Smooth muscle cell (in vitro differentiated cells): ENCODE data around the gene YPEL1. TPM values are rescaled to one million over a fixed set of nuclear protein-coding genes. Genes with fewer than 3 reads are reported as not detected.
"Not testable (repeated sequence)": the region's sequence is repeated elsewhere in the genome, so short reads cannot be mapped to it uniquely, and the experiment has no call there.

Source experiments
- DNase-seq: peaks from one replicate; lab custom pipeline; 2025; ENCODE audit not compliant: unreplicated experiment; lab: John Stamatoyannopoulos, UW
- H2AFZ ChIP-seq: fragments of 200-600 bp; sonication (generic); 2 replicates; pipeline ENCODE4 v1.6.0; 2016; ENCODE audit warnings: antibody characterized with exemption, low read depth, mild to moderate bottlenecking
- H3F3A ChIP-seq: fragments of 200-600 bp; sonication (generic); 2 replicates; pipeline ENCODE4 v1.6.0; 2017; ENCODE audit warnings: antibody characterized with exemption, low read depth
- H3K27ac ChIP-seq: fragments of 200-600 bp; sonication (generic); 2 replicates; pipeline ENCODE4 v1.5.1; 2016; ENCODE audit warnings: low read depth, mild to moderate bottlenecking
- H3K27me3 ChIP-seq: fragments of 200-600 bp; sonication (generic); 2 replicates; pipeline ENCODE4 v1.6.1; 2016; ENCODE audit warnings: low read depth, mild to moderate bottlenecking
- H3K36me3 ChIP-seq: fragments of 200-600 bp; sonication (generic); 2 replicates; pipeline ENCODE4 v1.5.1; 2016; ENCODE audit warnings: low read depth
- H3K4me1 ChIP-seq: fragments of 200-600 bp; sonication (generic); 2 replicates; pipeline ENCODE4 v1.5.1; 2016; ENCODE audit warnings: low read depth
- H3K4me2 ChIP-seq: fragments of 200-600 bp; sonication (generic); 2 replicates; pipeline ENCODE4 v1.6.0; 2016; ENCODE audit warnings: mild to moderate bottlenecking
- H3K4me3 ChIP-seq: fragments of 200-600 bp; sonication (generic); 2 replicates; pipeline ENCODE4 v1.5.1; 2016; ENCODE audit warnings: mild to moderate bottlenecking
- H3K79me2 ChIP-seq: fragments of 200-600 bp; sonication (generic); 2 replicates; pipeline ENCODE4 v1.6.0; 2016; ENCODE audit warnings: low read depth, mild to moderate bottlenecking
- H3K9ac ChIP-seq: fragments of 200-600 bp; sonication (generic); 2 replicates; pipeline ENCODE4 v1.6.0; 2016; ENCODE audit warnings: low read depth
- H3K9me3 ChIP-seq: fragments of 200-600 bp; sonication (generic); replicated peaks from 2 replicates; pipeline ENCODE4 v1.5.1; 2016; ENCODE audit warnings: low read depth
- H4K20me1 ChIP-seq: fragments of 200-600 bp; sonication (generic); 2 replicates; pipeline ENCODE4 v1.6.0; 2016; ENCODE audit warnings: low read depth
- CTCF ChIP-seq: fragments of 200-600 bp; sonication (generic); IDR thresholded peaks from 2 replicates; pipeline ENCODE4 v1.5.1; 2017; ENCODE audit warnings: borderline replicate concordance, mild to moderate bottlenecking, antibody characterized with exemption; ENCODE audit not compliant: insufficient read depth, poor library complexity, severe bottlenecking
- WGBS: methylation state at CpG from one replicate; pipeline ENCODE4 v1.1.7; 2016; ENCODE audit warnings: low lambda C conversion rate; 5-methylcytosine and 5-hydroxymethylcytosine counted together
- polyA plus RNA-seq: library from polyadenylated mRNA; unstranded; fragments of >200 nt; fragmentation: Nextera tagmentation; extraction: Ambion mirVana; gene quantifications from 2 replicates; pipeline ENCODE4 v1.2.1, GENCODE V29; 2016
- total RNA-seq: library from RNA; depleted of rRNA; stranded (reverse); fragments of >200 nt; gene quantifications from 2 replicates; pipeline ENCODE4 v1.2.3, GENCODE V29; 2014

Gene YPEL1
- total and polyA plus RNA-seq, 2 experiments from 2014 or later: 1.8 to 4.1 TPM

GRCh38 chr22:21718499-21718898 is 17.1 kb downstream of the YPEL1 start:
- no peak for DNase-seq
- no peak overlapping the region for H3K27ac ChIP-seq
- H3K27me3 ChIP-seq: no peaks in the 10 kb centered on the region
- no peaks in the 10 kb centered on the region for H3K4me1 ChIP-seq
- no peaks in the 10 kb centered on the region for H3K36me3 ChIP-seq
- WGBS: 86% methylated on average over 4 of the region's 4 CpGs
- no peaks in the 10 kb centered on the region for H3F3A ChIP-seq
- no peak overlapping the region for H3K9ac ChIP-seq
- no peak overlapping the region for H2AFZ ChIP-seq
- no peak overlapping the region for H3K4me3 ChIP-seq
- H3K79me2 ChIP-seq: no peaks in the 10 kb centered on the region
- H3K9me3 ChIP-seq: no peaks in the 10 kb centered on the region
- no peaks in the 10 kb centered on the region for H4K20me1 ChIP-seq
- H3K4me2 ChIP-seq: no peak overlapping the region
- TF ChIP-seq CTCF: no peak

GRCh38 chr22:21716395-21717122 is 19.0 kb downstream of the YPEL1 start:
- not testable (repeated sequence) for H3F3A ChIP-seq, H3K4me1 ChIP-seq, H3K4me2 ChIP-seq, H4K20me1 ChIP-seq, H3K36me3 ChIP-seq, H3K9me3 ChIP-seq, H3K79me2 ChIP-seq, H3K4me3 ChIP-seq, H3K9ac ChIP-seq, H3K27me3 ChIP-seq, H2AFZ ChIP-seq, DNase-seq, H3K27ac ChIP-seq
- 92% methylated on average over 15 of the region's 15 CpGs for WGBS

GRCh38 chr22:21714786-21715185 is 20.8 kb downstream of the YPEL1 start:
- no peak for TF ChIP-seq CTCF

GRCh38 chr22:21714059-21714770 is 21.4 kb downstream of the YPEL1 start:
- Histone ChIP-seq H3K9me3 (no peaks in the 10 kb centered on the region), H3K36me3 (no peaks in the 10 kb centered on the region), H4K20me1 (no peaks in the 10 kb centered on the region), H3K4me2 (peak overlapping the region; percentile 7), H3K79me2 (no peaks in the 10 kb centered on the region), H3K4me3 (no peak overlapping the region), H3F3A (no peaks in the 10 kb centered on the region), H3K4me1 (no peaks in the 10 kb centered on the region), H3K9ac (no peak overlapping the region), H2AFZ (no peak overlapping the region), H3K27ac (no peak overlapping the region), H3K27me3 (no peaks in the 10 kb centered on the region)
- DNase-seq: no peak
- TF ChIP-seq CTCF: no peak
- WGBS: 90% methylated on average over 32 of the region's 32 CpGs

More at GRCh38 chr22:21714786-21715185, 20.8 kb downstream of the YPEL1 start:
- H3K36me3 ChIP-seq: no peaks in the 10 kb centered on the region
- no peaks in the 10 kb centered on the region for H3K9me3 ChIP-seq
- no peak overlapping the region for H3K4me3 ChIP-seq
- H3K79me2 ChIP-seq: no peaks in the 10 kb centered on the region
- H4K20me1 ChIP-seq: no peaks in the 10 kb centered on the region
- peak overlapping the region; percentile 7 for H3K4me2 ChIP-seq
- no peaks in the 10 kb centered on the region for H3F3A ChIP-seq
- 42% methylated on average over 3 of the region's 3 CpGs for WGBS
- no peaks in the 10 kb centered on the region for H3K4me1 ChIP-seq
- no peaks in the 10 kb centered on the region for H3K27me3 ChIP-seq
- H3K9ac ChIP-seq: no peak overlapping the region
- no peak for DNase-seq
- no peak overlapping the region for H3K27ac ChIP-seq
- H2AFZ ChIP-seq: no peak overlapping the region
